ENCODE data around the gene LRRC45.

DNA sequence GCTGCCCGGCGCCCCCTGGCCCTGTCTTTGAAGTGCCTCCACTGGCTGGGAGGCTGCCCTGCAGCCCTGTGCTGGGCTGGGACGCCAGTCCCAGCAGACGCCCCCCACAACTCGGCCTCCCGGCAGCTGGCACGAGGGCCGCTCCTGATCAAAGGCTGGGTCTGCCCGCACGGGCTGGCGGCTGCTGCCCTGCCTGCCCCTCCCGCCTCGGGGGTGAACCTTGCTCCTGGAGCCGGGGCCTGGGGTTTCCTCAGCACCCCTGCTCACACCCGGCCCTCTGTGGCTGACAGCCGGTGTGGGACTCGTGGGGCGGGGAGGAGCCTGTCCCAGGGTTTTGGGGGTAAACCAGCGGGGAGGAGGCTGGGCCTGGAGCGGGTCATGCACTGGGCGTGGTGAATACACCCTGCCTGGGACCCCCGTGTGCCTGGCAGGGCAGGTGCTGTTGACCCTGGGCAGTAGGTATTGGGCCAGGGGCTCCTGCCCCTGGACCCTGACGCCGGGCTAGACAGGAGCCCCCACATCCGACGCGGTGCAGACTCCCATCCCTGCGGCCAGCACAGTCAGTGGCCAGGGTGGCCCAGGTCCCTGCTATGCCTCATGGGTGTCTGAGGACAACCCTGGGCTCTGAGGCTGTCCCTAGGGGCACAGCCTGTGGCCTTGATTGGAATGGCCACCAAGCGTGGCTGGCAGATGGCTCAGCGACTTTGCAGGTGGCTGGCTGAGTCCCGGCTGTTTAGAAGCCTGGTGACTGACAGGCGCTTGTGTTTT, 22.1 kb upstream of the LRRC45 start:
- TF ChIP-seq, protein P1, sequence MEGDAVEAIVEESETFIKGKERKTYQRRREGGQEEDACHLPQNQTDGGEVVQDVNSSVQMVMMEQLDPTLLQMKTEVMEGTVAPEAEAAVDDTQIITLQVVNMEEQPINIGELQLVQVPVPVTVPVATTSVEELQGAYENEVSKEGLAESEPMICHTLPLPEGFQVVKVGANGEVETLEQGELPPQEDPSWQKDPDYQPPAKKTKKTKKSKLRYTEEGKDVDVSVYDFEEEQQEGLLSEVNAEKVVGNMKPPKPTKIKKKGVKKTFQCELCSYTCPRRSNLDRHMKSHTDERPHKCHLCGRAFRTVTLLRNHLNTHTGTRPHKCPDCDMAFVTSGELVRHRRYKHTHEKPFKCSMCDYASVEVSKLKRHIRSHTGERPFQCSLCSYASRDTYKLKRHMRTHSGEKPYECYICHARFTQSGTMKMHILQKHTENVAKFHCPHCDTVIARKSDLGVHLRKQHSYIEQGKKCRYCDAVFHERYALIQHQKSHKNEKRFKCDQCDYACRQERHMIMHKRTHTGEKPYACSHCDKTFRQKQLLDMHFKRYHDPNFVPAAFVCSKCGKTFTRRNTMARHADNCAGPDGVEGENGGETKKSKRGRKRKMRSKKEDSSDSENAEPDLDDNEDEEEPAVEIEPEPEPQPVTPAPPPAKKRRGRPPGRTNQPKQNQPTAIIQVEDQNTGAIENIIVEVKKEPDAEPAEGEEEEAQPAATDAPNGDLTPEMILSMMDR (conservative IDR thresholded peaks at IDR 0.05): no peak
- TF ChIP-seq EZH2 (IDR thresholded peaks at IDR 0.05; ENCODE audit: low read depth): no peak
